Measurements from ENCODE around the gene COL7A1. TPM values are rescaled to one million over a fixed set of nuclear protein-coding genes. Genes with fewer than 3 reads are reported as not detected.

COL7A1 gene
- polyA plus RNA-seq, 1 donor from 2014 or later, result 45.3 TPM

- Histone ChIP-seq H3F3A (ENCODE audit: insufficient read depth, low read length, poor library complexity, severe bottlenecking) (no peaks in the 10 kb centered on the region), H3K27me3 (ENCODE audit: insufficient read depth, low read depth, low read length) (no peaks in the 10 kb centered on the region), H3K9ac (ENCODE audit: low read length) (no peak overlapping the region), H3K4me3 (ENCODE audit: low read length) (no peak overlapping the region), H3K79me2 (replicated peaks; ENCODE audit: insufficient read depth, low read length) (no peaks in the 10 kb centered on the region), H3K36me3 (ENCODE audit: insufficient read depth, low read length) (no peaks in the 10 kb centered on the region), H3K9me2 (ENCODE audit: insufficient read depth, low read length) (no peaks in the 10 kb centered on the region), H3K27ac (ENCODE audit: low read length) (no peak overlapping the region), H3K9me3 (ENCODE audit: low read length) (no peaks in the 10 kb centered on the region), H3K4me2 (ENCODE audit: low read length) (no peak overlapping the region), H4K20me1 (ENCODE audit: insufficient read depth) (no peaks in the 10 kb centered on the region), H2AFZ (ENCODE audit: low read depth, low read length) (no peak overlapping the region)
- TF ChIP-seq REST (IDR thresholded peaks at IDR 0.05; ENCODE audit: borderline replicate concordance), result no peak
- no peak for TF ChIP-seq POLR2AphosphoS5 (IDR thresholded peaks at IDR 0.05)
- no peak for TF ChIP-seq MXI1 (conservative IDR thresholded peaks at IDR 0.05; ENCODE audit: poor library complexity, severe bottlenecking)
- TF ChIP-seq EZH2 (IDR thresholded peaks at IDR 0.05; ENCODE audit: borderline replicate concordance, insufficient read depth, low read length, poor library complexity, severe bottlenecking), result no peak
- TF ChIP-seq CTCF (IDR thresholded peaks at IDR 0.05; ENCODE audit: poor library complexity, severe bottlenecking), result no peak
- no peak for TF ChIP-seq RAD21 (conservative IDR thresholded peaks at IDR 0.05)
- TF ChIP-seq SMC3 (conservative IDR thresholded peaks at IDR 0.05; ENCODE audit: poor library complexity), result no peak
- TF ChIP-seq TAF1 (IDR thresholded peaks at IDR 0.05; ENCODE audit: low read depth), result no peak
- no peak for TF ChIP-seq EP300 (conservative IDR thresholded peaks at IDR 0.05; ENCODE audit: poor library complexity, severe bottlenecking)
Measured at GRCh38 chr3:48588230-48588629, 6.9 kb downstream of the COL7A1 start.

GRCh38 chr3:48587686-48588085 is 7.4 kb downstream of the COL7A1 start:
- no peaks in the 10 kb centered on the region for H3K9me2 ChIP-seq (ENCODE audit: insufficient read depth, low read length)
- no peak overlapping the region for H3K4me2 ChIP-seq (ENCODE audit: low read length)
- no peak for TF ChIP-seq EP300 (conservative IDR thresholded peaks at IDR 0.05; ENCODE audit: poor library complexity, severe bottlenecking)
- TF ChIP-seq REST (IDR thresholded peaks at IDR 0.05; ENCODE audit: borderline replicate concordance), result no peak
- TF ChIP-seq SMC3 (conservative IDR thresholded peaks at IDR 0.05; ENCODE audit: poor library complexity), result no peak
- no peak for TF ChIP-seq POLR2AphosphoS5 (IDR thresholded peaks at IDR 0.05)
- no peak for TF ChIP-seq CTCF (IDR thresholded peaks at IDR 0.05; ENCODE audit: poor library complexity, severe bottlenecking)
- no peak for TF ChIP-seq RAD21 (conservative IDR thresholded peaks at IDR 0.05)
- H3K9ac ChIP-seq (ENCODE audit: low read length), result no peak overlapping the region
- no peaks in the 10 kb centered on the region for H4K20me1 ChIP-seq (ENCODE audit: insufficient read depth)
- H3K36me3 ChIP-seq (ENCODE audit: insufficient read depth, low read length), result no peaks in the 10 kb centered on the region
- no peaks in the 10 kb centered on the region for H3K9me3 ChIP-seq (ENCODE audit: low read length)
- H3K27me3 ChIP-seq (ENCODE audit: insufficient read depth, low read depth, low read length), result no peaks in the 10 kb centered on the region
- H3K27ac ChIP-seq (ENCODE audit: low read length), result no peak overlapping the region
- H3F3A ChIP-seq (ENCODE audit: insufficient read depth, low read length, poor library complexity, severe bottlenecking), result no peaks in the 10 kb centered on the region
- no peaks in the 10 kb centered on the region for H3K79me2 ChIP-seq (replicated peaks; ENCODE audit: insufficient read depth, low read length)
- H2AFZ ChIP-seq (ENCODE audit: low read depth, low read length), result no peak overlapping the region
- no peak overlapping the region for H3K4me3 ChIP-seq (ENCODE audit: low read length)

Data from neural cell (in vitro differentiated cells).